Hematopoietic multipotent progenitor cell treated with erythropoietin and hydrocortisone succinate and interleukin-3 and kit ligand, for 17 days (in vitro differentiated cells): ENCODE measurements around the gene GDF2.

Experiments
- DNase-seq: peaks from one replicate; pipeline ENCODE4 v3.0.0-alpha.2; 2015; ENCODE audit warnings: low spot score

GDF2 gene

GRCh38 chr10:47368431-47369180 is 46.4 kb downstream of the GDF2 start:
- no peak for DNase-seq

GRCh38 chr10:47369251-47369894 is 47.1 kb downstream of the GDF2 start:
- no peak for DNase-seq

- no peak for DNase-seq
Measured at GRCh38 chr10:47370015-47370767, 47.9 kb downstream of the GDF2 start.

DNA sequence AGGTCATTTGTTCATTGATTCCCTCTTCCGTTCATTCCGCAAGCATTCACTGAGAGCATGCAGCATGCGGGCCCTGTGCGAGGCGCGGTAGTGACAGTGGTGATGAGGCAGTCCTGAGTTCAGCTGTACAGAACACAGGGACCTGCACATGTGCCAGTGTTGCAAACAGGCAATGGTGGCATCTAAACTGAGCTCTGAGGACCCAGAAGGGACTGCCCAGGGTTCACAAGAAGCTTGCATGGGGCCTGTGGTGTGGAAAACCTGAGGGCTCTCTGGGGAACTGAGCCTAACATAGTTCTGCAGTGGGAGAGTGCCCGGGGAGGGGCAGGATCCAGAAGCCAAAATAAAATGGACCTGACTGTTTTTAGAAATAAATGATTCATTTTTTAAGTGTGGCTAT is 48.6 kb downstream of the GDF2 start:
- DNase-seq: no peak

DNA sequence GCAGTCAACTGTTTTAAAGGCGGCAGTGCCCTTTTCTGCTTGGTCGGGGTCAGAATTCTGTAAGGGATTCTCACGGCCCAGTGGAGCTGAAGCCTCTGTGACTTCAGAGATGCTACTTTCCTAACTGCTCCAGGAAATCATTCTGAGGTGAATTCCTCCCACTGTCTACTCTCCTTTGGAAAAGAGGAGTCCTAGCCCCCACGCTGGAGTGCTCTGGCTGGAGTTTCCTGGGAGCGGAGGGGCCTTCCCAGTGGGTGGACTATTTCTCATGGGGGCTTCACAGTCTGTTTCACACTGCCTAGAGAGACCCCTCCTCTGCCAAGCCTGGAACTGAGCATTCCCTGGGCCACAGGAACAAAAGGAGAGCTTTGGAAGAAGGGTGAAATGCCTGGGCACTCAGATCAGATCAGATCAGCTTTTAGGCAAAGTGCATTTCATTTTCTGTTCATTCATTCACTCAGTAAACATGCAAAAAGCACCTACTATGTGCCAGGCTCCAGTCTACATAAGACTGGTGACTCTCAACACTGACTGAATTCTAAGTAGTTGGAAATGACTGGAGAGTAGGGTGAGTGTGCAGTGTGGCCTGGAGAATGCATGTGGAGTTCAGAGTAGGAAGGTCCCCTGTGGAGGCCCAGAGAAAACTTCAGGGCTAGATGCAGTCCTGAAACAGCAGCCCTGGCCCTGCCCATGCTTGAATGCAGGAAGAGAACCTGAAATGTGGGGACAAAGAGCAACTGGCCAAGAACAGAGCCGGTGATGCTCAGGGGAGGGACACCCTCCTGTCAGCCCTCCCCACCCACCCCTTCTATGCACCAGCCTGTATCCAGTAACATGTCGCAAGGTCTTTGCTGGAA is 49.6 kb downstream of the GDF2 start:
- no peak for DNase-seq

DNA sequence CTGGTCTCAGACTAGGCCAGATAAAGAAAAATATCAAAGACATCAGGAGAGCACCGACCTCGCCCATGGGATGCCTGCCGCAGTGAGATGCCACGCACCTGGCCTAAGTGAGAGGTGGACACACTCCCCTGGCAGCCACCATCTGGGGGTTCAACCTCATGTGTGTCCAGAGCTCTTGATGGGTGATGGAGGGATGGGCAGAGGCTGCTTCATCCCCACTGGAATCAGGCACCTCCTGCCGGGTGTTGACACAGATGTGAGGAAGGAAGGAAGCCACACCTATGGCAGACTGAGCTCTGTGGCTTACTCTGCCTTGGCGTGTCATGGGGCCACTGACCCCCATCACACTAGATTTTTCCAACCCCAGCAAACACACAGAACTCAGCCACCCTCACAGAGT is 50.5 kb downstream of the GDF2 start:
- DNase-seq: no peak

GRCh38 chr10:47374611-47375536 is 52.6 kb downstream of the GDF2 start:
- no peak for DNase-seq

DNA sequence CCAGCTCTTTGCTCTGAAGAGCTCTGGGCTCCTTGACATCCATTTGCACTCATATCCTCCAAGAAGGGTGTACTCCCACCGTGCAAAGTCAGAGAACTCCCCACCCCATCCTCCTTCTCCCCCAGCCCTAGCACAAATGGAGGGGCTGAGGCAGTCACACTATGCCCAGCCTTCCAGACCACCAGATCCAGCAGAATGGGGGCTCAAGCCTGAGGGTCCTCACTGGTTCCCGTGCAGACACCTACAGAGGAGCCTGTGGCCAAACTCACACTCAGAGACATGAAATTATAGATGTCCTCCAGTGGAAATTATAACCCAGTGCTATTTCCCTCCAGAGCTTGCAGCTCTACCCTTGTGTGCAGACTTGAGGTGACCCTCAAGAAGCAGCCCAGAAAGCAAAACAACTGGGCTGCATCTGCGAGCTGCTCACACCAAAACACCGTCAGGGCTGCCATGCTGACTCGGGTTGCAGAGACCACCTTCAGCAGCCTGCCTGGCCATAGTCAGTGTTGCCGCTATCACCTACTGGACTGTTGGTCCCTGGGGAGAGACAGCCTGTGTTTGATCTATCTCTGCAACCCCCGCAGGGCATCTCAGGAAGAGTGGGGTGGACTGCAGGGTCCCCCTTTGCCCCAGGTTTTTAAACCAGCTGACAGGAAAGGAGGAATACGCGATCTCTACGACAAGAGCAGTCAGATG is 54.4 kb downstream of the GDF2 start:
- no peak for DNase-seq
